GM12878 (cell line): Measurements from ENCODE around the gene PLCD1. TPM values are rescaled to one million over a fixed set of nuclear protein-coding genes. Genes with fewer than 3 reads are reported as not detected.

Experiments used
- ATAC-seq: fragments of 200-7000 bp; cut with Tn5 transposase; 3 replicates; pipeline ENCODE4 v1.9.1; 2020; ENCODE audit warnings: mild to moderate bottlenecking, moderate library complexity
- BruUV-seq: library from RNA; stranded (reverse); fragments of 400-500 nt; replicated peaks from 2 replicates; lab custom pipeline; 2021; lab: Mats Ljungman, UMichigan
- CTCF ChIA-PET: fragments of 300-600 bp; sonication (Branson Sonifier 250); formaldehyde crosslinking; extraction: SDS; loops from one replicate; lab custom pipeline; 2021; ENCODE audit warnings: inconsistent platforms; lab: Yijun Ruan, JAX
- POLR2A ChIA-PET: fragments of 350-600 bp; formaldehyde crosslinking; extraction: SDS; loops from one replicate; lab custom pipeline; 2021; ENCODE audit warnings: inconsistent platforms; lab: Charles Lee
- RAD21 ChIA-PET: fragments of 300-600 bp; sonication (Branson Sonifier 250); formaldehyde crosslinking; loops from one replicate; lab custom pipeline; 2023; ENCODE audit warnings: antibody characterized with exemption; ENCODE audit not compliant: unreplicated experiment; lab: Charles Lee
- SMC1A ChIA-PET: fragments of 300-600 bp; sonication (Branson Sonifier 250); formaldehyde crosslinking; loops from one replicate; lab custom pipeline; 2023; ENCODE audit not compliant: unreplicated experiment, uncharacterized antibody; lab: Charles Lee
- DNase-seq: peaks from one replicate; pipeline ENCODE4 v3.0.0-alpha.2; 2011; ENCODE audit warnings: low read depth, low spot score
- FAIRE-seq: peaks from 3 replicates; lab custom pipeline; 2011; peaks lifted over from hg19 to GRCh38; lab: Jason Lieb, UNC
- H2AFZ ChIP-seq: 2 replicates; pipeline ENCODE4 v1.6.0; 2011; ENCODE audit warnings: low read depth, low read length, control low read depth; ENCODE audit not compliant: control insufficient read depth
- H3K27ac ChIP-seq: 2 replicates; pipeline ENCODE4 v1.5.1; 2011; ENCODE audit warnings: control low read depth; ENCODE audit not compliant: control insufficient read depth, insufficient read depth
- H3K27me3 ChIP-seq, 2 experiments: replicated peaks in 1 of 2; 2 replicates each; pipeline versions ENCODE4 v1.6.0 to v1.6.1; 2011; ENCODE audit warnings: low read length in 1 of 2; ENCODE audit not compliant: control insufficient read depth in 2 of 2, insufficient read depth in 2 of 2
- H3K36me3 ChIP-seq, 2 experiments: 2 replicates each; pipeline ENCODE4 v1.5.1; 2011; ENCODE audit warnings: low read length in 1 of 2; ENCODE audit not compliant: control insufficient read depth in 2 of 2, insufficient read depth in 2 of 2
- H3K4me1 ChIP-seq: 2 replicates; pipeline ENCODE4 v1.6.1; 2011; ENCODE audit warnings: mild to moderate bottlenecking, low read length, moderate library complexity, mixed read lengths; ENCODE audit not compliant: control insufficient read depth, insufficient read depth
- H3K4me2 ChIP-seq: 2 replicates; pipeline ENCODE4 v1.6.0; 2011; ENCODE audit warnings: control low read depth; ENCODE audit not compliant: control insufficient read depth, insufficient read depth
- H3K4me3 ChIP-seq: fragments of 200-600 bp; sonication (generic); 2 replicates; pipeline ENCODE4 v1.5.1; 2016
- H3K79me2 ChIP-seq: 2 replicates; pipeline ENCODE4 v1.6.0; 2011; ENCODE audit warnings: low read length; ENCODE audit not compliant: control insufficient read depth, insufficient read depth
- H3K9ac ChIP-seq: 2 replicates; pipeline ENCODE4 v1.8.0; 2011; ENCODE audit warnings: low read length, control low read depth, mixed read lengths; ENCODE audit not compliant: control insufficient read depth, insufficient read depth
- H3K9me3 ChIP-seq: replicated peaks from 3 replicates; pipeline ENCODE4 v1.5.1; 2011; ENCODE audit warnings: mild to moderate bottlenecking, low read length; ENCODE audit not compliant: control insufficient read depth, insufficient read depth
- H4K20me1 ChIP-seq: 2 replicates; pipeline ENCODE4 v1.6.0; 2011; ENCODE audit not compliant: control insufficient read depth, insufficient read depth
- BRCA1 ChIP-seq: IDR thresholded peaks from 2 replicates; pipeline ENCODE4 v1.6.1; 2011; ENCODE audit warnings: low read depth, low read length, improper control_type of control experiment
- FOXM1 ChIP-seq: IDR thresholded peaks from 2 replicates; pipeline ENCODE4 v1.6.1; 2012; ENCODE audit warnings: low read depth, mild to moderate bottlenecking, inconsistent platforms, low read length, moderate library complexity
- IKZF1 ChIP-seq: fragments of 450-650 bp; conservative IDR thresholded peaks from 2 replicates; pipeline ENCODE4 v1.6.1; 2017; ENCODE audit warnings: antibody characterized with exemption, mild to moderate bottlenecking
- NR2F1 ChIP-seq: fragments of 450-650 bp; conservative IDR thresholded peaks from 2 replicates; pipeline ENCODE4 v1.6.1; 2017; ENCODE audit warnings: mild to moderate bottlenecking
- RAD21 ChIP-seq: IDR thresholded peaks from 2 replicates; pipeline ENCODE4 v1.6.1; 2011; ENCODE audit warnings: mild to moderate bottlenecking, low read depth, low read length, moderate library complexity; ENCODE audit not compliant: insufficient read depth
- RB1 ChIP-seq: fragments of 450-650 bp; formaldehyde crosslinking; IDR thresholded peaks from 2 replicates; pipeline ENCODE4 v1.6.1; 2017; ENCODE audit warnings: mild to moderate bottlenecking, borderline replicate concordance
- SMC3 ChIP-seq: IDR thresholded peaks from 2 replicates; pipeline ENCODE4 v1.6.1; 2011; ENCODE audit warnings: low read length, improper control_type of control experiment, borderline replicate concordance
- YY1 ChIP-seq: IDR thresholded peaks from 2 replicates; pipeline ENCODE4 v1.6.1; 2011; ENCODE audit warnings: low read depth, mild to moderate bottlenecking, low read length
- ZBTB33 ChIP-seq: fragments of 450-650 bp; IDR thresholded peaks from 2 replicates; pipeline ENCODE4 v1.6.1; 2017; ENCODE audit warnings: mild to moderate bottlenecking
- WGBS: methylation state at CpG from one replicate; pipeline ENCODE4 v1.1.6; 2016; ENCODE audit warnings: low lambda C conversion rate; ENCODE audit not compliant: insufficient replicate concordance, insufficient coverage; ENCODE audit errors: missing lambda C conversion rate; 5-methylcytosine and 5-hydroxymethylcytosine counted together
- in situ Hi-C: fragments of 300-500 bp; cut with MboI; formaldehyde crosslinking; loops from 9 replicates; pipeline ENCODE4 v1.14.3; 2018; ENCODE audit warnings: mixed read lengths
- intact Hi-C: fragments of 100-400 bp; cut with micrococcal nuclease; formaldehyde crosslinking; loops from one replicate; pipeline ENCODE4 v1.14.2; 2022; ENCODE audit not compliant: unreplicated experiment
- polyA plus RNA-seq, 11 experiments: library from polyadenylated mRNA; depleted of rRNA in 4 of 11; unstranded in 6 of 11; stranded (reverse) in 5 of 11; fragments of >200 nt; fragmentation: Nextera tagmentation in 4 of 11; fragmentation: Illumina TruSeq in 1 of 11; extraction: Ambion mirVana in 4 of 11; extraction: Trizol in 1 of 11; gene quantifications; 1 replicate in 1 of 11; 2 replicates in 10 of 11; pipeline versions ENCODE4 v1.2.1 to v1.2.3, GENCODE V29; 2011 to 2016; ENCODE audit warnings: inconsistent platforms in 2 of 11, missing spikeins in 2 of 11, low read depth in 1 of 11
- total RNA-seq, 4 experiments: library from RNA; depleted of rRNA in 3 of 4; stranded (reverse); fragments of >200 nt in 3 of 4; fragmentation: Illumina TruSeq in 1 of 4; extraction: Trizol in 1 of 4; gene quantifications; 2 replicates each; pipeline versions ENCODE4 v1.2.1 to v1.2.3, GENCODE V29; 2013 to 2021
- TF ChIP-seq, protein P1 (sequence below): fragments of 150-350 bp; IDR thresholded peaks from 2 replicates; pipeline ENCODE4 v1.6.1; 2014; ENCODE audit warnings: mild to moderate bottlenecking, low read depth, low read length
- TF ChIP-seq, protein P2 (sequence below): fragments of 450-650 bp; formaldehyde crosslinking; IDR thresholded peaks from 2 replicates; pipeline ENCODE4 v1.4.0; 2020; ENCODE audit warnings: mild to moderate bottlenecking, moderate library complexity
- TF ChIP-seq, protein P3 (sequence below), 3 experiments: IDR thresholded peaks in 2 of 3; conservative IDR thresholded peaks in 1 of 3; 2 replicates each; pipeline ENCODE4 v1.5.1; 2011; ENCODE audit warnings: low read depth in 3 of 3, low read length in 3 of 3, mild to moderate bottlenecking in 3 of 3, control low read depth in 2 of 3, moderate library complexity in 2 of 3, inconsistent platforms in 1 of 3, mixed read lengths in 1 of 3; ENCODE audit not compliant: control insufficient read depth in 2 of 3, insufficient read depth in 1 of 3; ENCODE audit errors: extremely low read depth in 1 of 3

The PLCD1 gene
- total and polyA plus RNA-seq, 10 of the 15 experiments (the other 5 are each of a cell fraction or from before 2014, with no cell fraction given), result 0.20 to 3.9 (median 1.2) TPM; not detected in 1

- TF ChIP-seq ZBTB33, result no peak
- TF ChIP-seq BRCA1, result no peak
- no peak for TF ChIP-seq IKZF1
- TF ChIP-seq, protein P1, sequence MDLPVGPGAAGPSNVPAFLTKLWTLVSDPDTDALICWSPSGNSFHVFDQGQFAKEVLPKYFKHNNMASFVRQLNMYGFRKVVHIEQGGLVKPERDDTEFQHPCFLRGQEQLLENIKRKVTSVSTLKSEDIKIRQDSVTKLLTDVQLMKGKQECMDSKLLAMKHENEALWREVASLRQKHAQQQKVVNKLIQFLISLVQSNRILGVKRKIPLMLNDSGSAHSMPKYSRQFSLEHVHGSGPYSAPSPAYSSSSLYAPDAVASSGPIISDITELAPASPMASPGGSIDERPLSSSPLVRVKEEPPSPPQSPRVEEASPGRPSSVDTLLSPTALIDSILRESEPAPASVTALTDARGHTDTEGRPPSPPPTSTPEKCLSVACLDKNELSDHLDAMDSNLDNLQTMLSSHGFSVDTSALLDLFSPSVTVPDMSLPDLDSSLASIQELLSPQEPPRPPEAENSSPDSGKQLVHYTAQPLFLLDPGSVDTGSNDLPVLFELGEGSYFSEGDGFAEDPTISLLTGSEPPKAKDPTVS, result no peak
- TF ChIP-seq NR2F1, result no peak
Measured at GRCh38 chr3:37968199-37968598, 61.2 kb downstream of the PLCD1 start (continued).

- Histone ChIP-seq H3K9me3 (no peaks in the 10 kb centered on the region), H3K9ac (no peak overlapping the region), H3K36me3 (no peaks in the 10 kb centered on the region), H3K4me3 (no peak overlapping the region), H2AFZ (no peak overlapping the region), H3K4me2 (no peak overlapping the region), H3K79me2 (no peaks in the 10 kb centered on the region), H4K20me1 (no peaks in the 10 kb centered on the region), H3K27ac (no peak overlapping the region), H3K27me3 (no peaks in the 10 kb centered on the region), H3K4me1 (no peaks in the 10 kb centered on the region)
- ChIA-PET SMC1A (interaction anchor here (0.7 to 1.9 kb wide), 16 partner anchors 9 to 420 kb away, joined by 3 to 9 read pairs (median 3); no protein-coding TSS in a partner anchor), POLR2A (interaction anchor here (0.9 kb wide), 1 partner anchor 72 kb away, joined by 3 read pairs; no protein-coding TSS in a partner anchor), CTCF (interaction anchor here (0.6 to 5.5 kb wide), 28 partner anchors 9 to 332 kb away, joined by 3 to 41 read pairs (median 4); no protein-coding TSS in a partner anchor), RAD21 (interaction anchor here (0.8 to 7.4 kb wide), 9 partner anchors 8 to 114 kb away, joined by 3 to 111 read pairs (median 5); no protein-coding TSS in a partner anchor)
- TF ChIP-seq RAD21 (peak; percentile 81), YY1 (peak; percentile 74; the same call in 1 of the 2 replicates), SMC3 (peak; percentile 98), RB1 (no peak), FOXM1 (0 out of 2 replicates have a peak, but pooled peaks have one; percentile 23)
- TF ChIP-seq, protein P2, sequence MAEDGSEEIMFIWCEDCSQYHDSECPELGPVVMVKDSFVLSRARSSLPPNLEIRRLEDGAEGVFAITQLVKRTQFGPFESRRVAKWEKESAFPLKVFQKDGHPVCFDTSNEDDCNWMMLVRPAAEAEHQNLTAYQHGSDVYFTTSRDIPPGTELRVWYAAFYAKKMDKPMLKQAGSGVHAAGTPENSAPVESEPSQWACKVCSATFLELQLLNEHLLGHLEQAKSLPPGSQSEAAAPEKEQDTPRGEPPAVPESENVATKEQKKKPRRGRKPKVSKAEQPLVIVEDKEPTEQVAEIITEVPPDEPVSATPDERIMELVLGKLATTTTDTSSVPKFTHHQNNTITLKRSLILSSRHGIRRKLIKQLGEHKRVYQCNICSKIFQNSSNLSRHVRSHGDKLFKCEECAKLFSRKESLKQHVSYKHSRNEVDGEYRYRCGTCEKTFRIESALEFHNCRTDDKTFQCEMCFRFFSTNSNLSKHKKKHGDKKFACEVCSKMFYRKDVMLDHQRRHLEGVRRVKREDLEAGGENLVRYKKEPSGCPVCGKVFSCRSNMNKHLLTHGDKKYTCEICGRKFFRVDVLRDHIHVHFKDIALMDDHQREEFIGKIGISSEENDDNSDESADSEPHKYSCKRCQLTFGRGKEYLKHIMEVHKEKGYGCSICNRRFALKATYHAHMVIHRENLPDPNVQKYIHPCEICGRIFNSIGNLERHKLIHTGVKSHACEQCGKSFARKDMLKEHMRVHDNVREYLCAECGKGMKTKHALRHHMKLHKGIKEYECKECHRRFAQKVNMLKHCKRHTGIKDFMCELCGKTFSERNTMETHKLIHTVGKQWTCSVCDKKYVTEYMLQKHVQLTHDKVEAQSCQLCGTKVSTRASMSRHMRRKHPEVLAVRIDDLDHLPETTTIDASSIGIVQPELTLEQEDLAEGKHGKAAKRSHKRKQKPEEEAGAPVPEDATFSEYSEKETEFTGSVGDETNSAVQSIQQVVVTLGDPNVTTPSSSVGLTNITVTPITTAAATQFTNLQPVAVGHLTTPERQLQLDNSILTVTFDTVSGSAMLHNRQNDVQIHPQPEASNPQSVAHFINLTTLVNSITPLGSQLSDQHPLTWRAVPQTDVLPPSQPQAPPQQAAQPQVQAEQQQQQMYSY, result no peak
- TF ChIP-seq, protein P3, sequence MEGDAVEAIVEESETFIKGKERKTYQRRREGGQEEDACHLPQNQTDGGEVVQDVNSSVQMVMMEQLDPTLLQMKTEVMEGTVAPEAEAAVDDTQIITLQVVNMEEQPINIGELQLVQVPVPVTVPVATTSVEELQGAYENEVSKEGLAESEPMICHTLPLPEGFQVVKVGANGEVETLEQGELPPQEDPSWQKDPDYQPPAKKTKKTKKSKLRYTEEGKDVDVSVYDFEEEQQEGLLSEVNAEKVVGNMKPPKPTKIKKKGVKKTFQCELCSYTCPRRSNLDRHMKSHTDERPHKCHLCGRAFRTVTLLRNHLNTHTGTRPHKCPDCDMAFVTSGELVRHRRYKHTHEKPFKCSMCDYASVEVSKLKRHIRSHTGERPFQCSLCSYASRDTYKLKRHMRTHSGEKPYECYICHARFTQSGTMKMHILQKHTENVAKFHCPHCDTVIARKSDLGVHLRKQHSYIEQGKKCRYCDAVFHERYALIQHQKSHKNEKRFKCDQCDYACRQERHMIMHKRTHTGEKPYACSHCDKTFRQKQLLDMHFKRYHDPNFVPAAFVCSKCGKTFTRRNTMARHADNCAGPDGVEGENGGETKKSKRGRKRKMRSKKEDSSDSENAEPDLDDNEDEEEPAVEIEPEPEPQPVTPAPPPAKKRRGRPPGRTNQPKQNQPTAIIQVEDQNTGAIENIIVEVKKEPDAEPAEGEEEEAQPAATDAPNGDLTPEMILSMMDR (IDR thresholded peaks at IDR 0.05 in 2 of 3, conservative IDR thresholded peaks at IDR 0.05 in 1 of 3; ENCODE audit: control insufficient read depth in 2 of 3, extremely low read depth in 1 of 3, insufficient read depth in 1 of 3, low read depth in 3 of 3, low read length in 3 of 3), result peak; percentile 84 to 94 (median 90)
- DNase-seq, result no peak
- FAIRE-seq, result no peak
- no TSS peak for BruUV-seq
- ATAC-seq, result peak; percentile 97
- intact Hi-C loops, result loop anchor here (1.0 kb wide), 1 partner anchor 112 kb away; no protein-coding TSS in a partner anchor
- WGBS, result 27% methylated on average over 7 of the region's 7 CpGs
- in situ Hi-C loops, result no loop called here
Measured at GRCh38 chr3:37967260-37967881, 62.1 kb downstream of the PLCD1 start.
